Small intestine (tissue), 4 donors: Measurements from ENCODE around the gene TCL1A. TPM values are rescaled to one million over a fixed set of nuclear protein-coding genes. Genes with fewer than 3 reads are reported as not detected.

ENCODE experiments used
- polyA plus RNA-seq, 4 donors: library from polyadenylated mRNA; stranded (reverse) in 3 of 4; unstranded in 1 of 4; fragments of 200-250 nt in 3 of 4; fragments of 120-200 nt in 1 of 4; gene quantifications; one replicate each; pipeline versions ENCODE4 v1.2.1 to v1.2.3, GENCODE V29; 2013
- donor health status: healthy with polysubstance abuse.
- donor health status: Bipolar disorder and iron deficiency.
- donor health status: healthy.

TCL1A gene
- polyA plus RNA-seq, 4 donors: 0.59 to 3.8 TPM; not detected in 2

Other genes starting within 250 kb of the TCL1A start
- 1 to 10 TPM in 3 of 4 donors, under 1 TPM in 1; 0.81 to 5.0 (median 1.4) TPM for gene SYNE3, start 197.5 kb downstream of the TCL1A start, polyA plus RNA-seq
- gene GLRX5, start 179.1 kb downstream of the TCL1A start, polyA plus RNA-seq: 10 to 100 TPM; 43.0 to 80.5 (median 53.8) TPM
- under 1 TPM in 1 of 4 donors, not detected in 3; 0.06 TPM for gene TCL1B, start 27.7 kb downstream of the TCL1A start, polyA plus RNA-seq
- gene TUNAR, start 162.7 kb upstream of the TCL1A start, polyA plus RNA-seq: 1 to 10 TPM in 1 of 4 donors, under 1 TPM in 1, not detected in 2; 0.18 to 2.0 TPM